Left lung (tissue), 10 donors: Measurements from ENCODE around the gene SPHK1. TPM values are rescaled to one million over a fixed set of nuclear protein-coding genes. Genes with fewer than 3 reads are reported as not detected.

Experiments used
- ATAC-seq: fragments of 200-7000 bp; cut with Tn5 transposase; one replicate; pipeline ENCODE4 v1.9.1; 2020; ENCODE audit warnings: moderate library complexity
- DNase-seq, 4 donors: peaks; one replicate each; pipeline ENCODE4 v3.0.0-alpha.2; 2013 to 2020
- H3K27ac ChIP-seq, 2 donors: fragments of 200-600 bp; sonication (generic) in 1 of 2; one replicate each; pipeline versions ENCODE4 v1.5.0 to v1.8.0; 2020 to 2021
- H3K27me3 ChIP-seq, 2 donors: fragments of 200-600 bp; sonication (generic) in 1 of 2; one replicate each; pipeline versions ENCODE4 v1.5.0 to v1.8.0; 2020 to 2021
- H3K36me3 ChIP-seq, 2 donors: fragments of 200-600 bp; sonication (generic) in 1 of 2; one replicate each; pipeline versions ENCODE4 v1.5.0 to v1.8.0; 2020 to 2021
- H3K4me1 ChIP-seq, 2 donors: fragments of 200-600 bp; one replicate each; pipeline ENCODE4 v1.8.0; 2021
- H3K4me3 ChIP-seq, 2 donors: fragments of 200-600 bp; sonication (generic) in 1 of 2; one replicate each; pipeline versions ENCODE4 v1.5.0 to v1.8.0; 2020 to 2021; ENCODE audit warnings: mild to moderate bottlenecking in 1 of 2
- H3K9me3 ChIP-seq, 2 donors: fragments of 200-600 bp; sonication (generic) in 1 of 2; one replicate each; pipeline versions ENCODE4 v1.5.0 to v1.8.0; 2020 to 2021
- CTCF ChIP-seq, 2 donors: fragments of 200-600 bp; sonication (generic) in 1 of 2; IDR thresholded peaks; one replicate each; pipeline versions ENCODE4 v1.5.0 to v1.8.0; 2021; ENCODE audit warnings: antibody characterized with exemption in 2 of 2
- intact Hi-C, 2 donors: fragments of 100-400 bp; cut with DNase I; formaldehyde crosslinking; loops; one replicate each; pipeline versions ENCODE4 v1.11.2 to v1.14.2; 2022
- polyA plus RNA-seq, 6 donors: library from polyadenylated mRNA; unstranded; fragments of 120-200 nt; gene quantifications; one replicate each; pipeline ENCODE4 v1.2.1, GENCODE V29; 2013; ENCODE audit not compliant: insufficient read length in 6 of 6
- total RNA-seq, 2 donors: library from RNA; stranded (reverse); fragmentation: NEBNext Ultra II Directional; extraction: Animal tissue kit (Norgen Biotek cat#: 25700); gene quantifications; one replicate each; pipeline ENCODE4 v1.2.1, GENCODE V29; 2021
- donor health status: DM: no; HTN: yes; CAD: no.
- donor health status: DM: no; HTN: no; CAD: no.

Gene SPHK1
- total and polyA plus RNA-seq, 8 donors: 4.4 to 35.1 (median 5.7) TPM

- DNase-seq (peak in 2 of 4 donors; percentile 66 to 89), ATAC-seq (peak; percentile 80)
- intact Hi-C loops: no loop called here
- no peaks in the 10 kb centered on the region for H3K9me3 ChIP-seq
- H3K4me1 ChIP-seq: peaks cover 0 to 12% of the 10 kb centered on the region in 2 donors
- H3K27ac ChIP-seq: no peak overlapping the region
- TF ChIP-seq CTCF (IDR thresholded peaks at IDR 0.05): peak; percentile 65 to 80
- peaks cover 0 to 27% of the 10 kb centered on the region in 2 donors for H3K36me3 ChIP-seq
- H3K27me3 ChIP-seq: no peaks in the 10 kb centered on the region
- H3K4me3 ChIP-seq: no peak overlapping the region
These were observed 23.8 kb downstream of the SPHK1 start for GRCh38 chr17:76408037-76408849.

GRCh38 chr17:76410328-76410965 lies 26.0 kb downstream of the SPHK1 start:
- intact Hi-C loops: no loop called here
- peak in 1 of 4 donors; percentile 42 for DNase-seq

GRCh38 chr17:76411247-76411646 lies 26.8 kb downstream of the SPHK1 start:
- no peak for TF ChIP-seq CTCF (IDR thresholded peaks at IDR 0.05)
- no peak for ATAC-seq
- Histone ChIP-seq H3K27me3 (no peaks in the 10 kb centered on the region), H3K36me3 (peaks cover 0 to 8% of the 10 kb centered on the region in 2 donors), H3K27ac (no peak overlapping the region), H3K4me3 (no peak overlapping the region), H3K9me3 (no peaks in the 10 kb centered on the region), H3K4me1 (peaks cover 0 to 8% of the 10 kb centered on the region in 2 donors)
- intact Hi-C loops: no loop called here
- DNase-seq: no peak

More at GRCh38 chr17:76410328-76410965, 26.0 kb downstream of the SPHK1 start:
- Histone ChIP-seq H3K9me3 (no peaks in the 10 kb centered on the region), H3K4me3 (no peak overlapping the region), H3K4me1 (peaks cover 0 to 16% of the 10 kb centered on the region in 2 donors), H3K27me3 (no peaks in the 10 kb centered on the region), H3K27ac (no peak overlapping the region), H3K36me3 (peaks cover 0 to 8% of the 10 kb centered on the region in 2 donors)
- no peak for TF ChIP-seq CTCF (IDR thresholded peaks at IDR 0.05)
- no peak for ATAC-seq

- TF ChIP-seq CTCF (IDR thresholded peaks at IDR 0.05): no peak
- no peak overlapping the region for H3K4me3 ChIP-seq
- no peak overlapping the region for H3K27ac ChIP-seq
- H3K9me3 ChIP-seq: no peaks in the 10 kb centered on the region
- peaks cover 0 to 4% of the 10 kb centered on the region in 2 donors for H3K4me1 ChIP-seq
- peaks cover 0 to 8% of the 10 kb centered on the region in 2 donors for H3K36me3 ChIP-seq
- DNase-seq (peak in 2 of 4 donors; percentile 73 to 90), ATAC-seq (no peak)
- H3K27me3 ChIP-seq: no peaks in the 10 kb centered on the region
- intact Hi-C loops: no loop called here
These were observed 30.2 kb downstream of the SPHK1 start for GRCh38 chr17:76414334-76415295.
